Stimulated activated naive CD8-positive, alpha-beta T cell treated with anti-CD3 and anti-CD28 coated beads, Interleukin-15, amount 100 ng/mL, for 72 hours (primary cell): Measurements from ENCODE around the gene ZNF429.
"Not testable (repeated sequence)": the region's sequence is repeated elsewhere in the genome, so short reads cannot be mapped to it uniquely, and the experiment has no call there.

Source experiments
- ATAC-seq: fragments of 150-1000 bp; cut with Tn5 transposase; 2 replicates; pipeline ENCODE4 v1.10.0; 2021; ENCODE audit warnings: mild to moderate bottlenecking, moderate library complexity
- DNase-seq, 2 donors: peaks; one replicate each; pipeline ENCODE4 v3.0.0; 2021 to 2022
- H3K27ac Mint-ChIP-seq, 2 donors: one replicate each; pipeline ENCODE4 v1.8.0; 2022; ENCODE audit warnings: mild to moderate bottlenecking in 2 of 2, mixed read lengths in 2 of 2, moderate library complexity in 2 of 2
- H3K27me3 Mint-ChIP-seq: one replicate; pipeline ENCODE4 v1.8.0; 2022; ENCODE audit warnings: mixed read lengths
- H3K4me1 Mint-ChIP-seq: one replicate; pipeline ENCODE4 v1.8.0; 2022; ENCODE audit warnings: mild to moderate bottlenecking, mixed read lengths
- H3K4me3 Mint-ChIP-seq, 2 donors: one replicate each; pipeline ENCODE4 v1.8.0; 2022; ENCODE audit warnings: mild to moderate bottlenecking in 2 of 2, mixed read lengths in 2 of 2, moderate library complexity in 1 of 2
- H3K9me3 Mint-ChIP-seq, 2 donors: one replicate each; pipeline ENCODE4 v1.8.0; 2022; ENCODE audit warnings: mixed read lengths in 2 of 2

ZNF429 gene

GRCh38 chr19:21593934-21594820, 88.8 kb downstream of the ZNF429 start:
- H3K27ac Mint-ChIP-seq: no peak overlapping the region

GRCh38 chr19:21595185-21595584, 89.8 kb downstream of the ZNF429 start:
- Mint-ChIP-seq H3K4me1 (peaks cover 6% of the 10 kb centered on the region), H3K4me3 (no peak overlapping the region), H3K27ac (no peak overlapping the region), H3K9me3 (no peaks in the 10 kb centered on the region), H3K27me3 (no peaks in the 10 kb centered on the region)
- no peak for ATAC-seq
- no peak for DNase-seq

More at GRCh38 chr19:21593934-21594820, 88.8 kb downstream of the ZNF429 start:
- Mint-ChIP-seq H3K4me3 (no peak overlapping the region), H3K4me1 (peaks cover 6% of the 10 kb centered on the region), H3K9me3 (no peaks in the 10 kb centered on the region), H3K27me3 (no peaks in the 10 kb centered on the region)
- DNase-seq: no peak
- no peak for ATAC-seq

DNA sequence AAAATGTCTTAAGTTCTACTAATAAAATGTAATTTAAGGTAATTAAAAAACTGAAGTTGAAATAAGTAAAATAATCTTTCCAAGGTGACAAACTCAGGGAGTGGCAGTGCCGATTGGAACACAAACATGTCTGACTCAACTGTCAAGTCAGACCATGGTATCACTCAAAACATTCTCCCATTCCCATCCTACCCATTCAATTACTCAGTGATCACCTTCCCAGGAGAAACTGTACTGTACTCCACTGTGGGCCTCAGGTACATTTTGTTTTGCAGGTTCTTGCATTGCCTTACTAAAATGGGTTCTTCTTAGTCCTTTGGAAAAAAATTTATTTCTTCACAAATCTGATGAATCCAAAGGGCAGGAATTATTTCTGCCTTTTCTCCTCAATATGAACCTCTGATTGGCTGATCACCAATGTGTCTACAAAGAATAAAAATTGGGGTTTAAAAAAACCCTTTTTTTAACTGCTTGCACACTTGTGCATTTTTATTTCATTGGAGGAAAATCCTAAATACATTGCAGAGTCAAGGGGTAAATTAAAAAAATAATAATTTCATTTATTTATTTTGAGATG, 96.8 kb downstream of the ZNF429 start:
- DNase-seq (no peak), ATAC-seq (no peak)
- no peaks in the 10 kb centered on the region for H3K9me3 Mint-ChIP-seq
- H3K27ac Mint-ChIP-seq: no peak overlapping the region
- no peak overlapping the region for H3K4me3 Mint-ChIP-seq
- H3K4me1 Mint-ChIP-seq: peaks cover 26% of the 10 kb centered on the region
- H3K27me3 Mint-ChIP-seq: no peaks in the 10 kb centered on the region

GRCh38 chr19:21602659-21603430, 97.4 kb downstream of the ZNF429 start:
- peaks cover 26% of the 10 kb centered on the region for H3K4me1 Mint-ChIP-seq
- not testable (repeated sequence) for H3K27me3 Mint-ChIP-seq, H3K9me3 Mint-ChIP-seq, DNase-seq, ATAC-seq, H3K4me3 Mint-ChIP-seq, H3K27ac Mint-ChIP-seq

- peak overlapping the region; percentile 84 to 94 for H3K4me3 Mint-ChIP-seq
These were observed 98.2 kb downstream of the ZNF429 start for GRCh38 chr19:21603431-21604231.

DNA sequence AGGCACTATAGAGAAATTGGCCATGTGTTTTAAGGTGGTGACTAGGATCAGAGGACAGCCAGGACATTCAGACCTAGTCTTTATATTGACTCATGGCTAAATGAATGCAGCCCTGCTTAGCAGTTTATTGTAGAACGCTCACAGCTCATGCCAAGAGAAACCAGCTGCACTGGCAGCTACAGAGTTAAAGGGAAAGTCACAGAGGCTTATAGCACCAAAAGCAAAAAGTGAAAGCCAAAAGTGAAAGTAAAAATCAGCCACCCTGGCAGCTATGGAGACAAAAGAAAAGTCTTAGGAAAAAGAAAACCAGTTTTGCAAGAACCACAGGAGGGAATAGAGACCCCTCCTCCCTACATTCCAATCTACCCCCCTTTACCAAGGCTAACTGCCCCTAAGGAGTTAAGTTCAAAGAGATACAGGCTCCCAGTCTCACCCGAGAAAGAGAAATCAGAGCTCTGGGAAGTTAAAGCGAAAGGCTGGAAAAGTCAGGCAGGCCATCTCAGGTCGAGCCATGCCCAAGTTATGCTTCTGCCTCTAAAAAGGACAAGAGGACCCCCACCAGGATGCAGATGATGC, 99.0 kb downstream of the ZNF429 start:
- Mint-ChIP-seq H3K9me3 (no peaks in the 10 kb centered on the region), H3K4me1 (peaks cover 26% of the 10 kb centered on the region)
- peak; percentile 71 for ATAC-seq

More at GRCh38 chr19:21603431-21604231, 98.2 kb downstream of the ZNF429 start:
- DNase-seq: no peak
- peak; percentile 43 for ATAC-seq
- H3K9me3 Mint-ChIP-seq: no peaks in the 10 kb centered on the region
- H3K4me1 Mint-ChIP-seq: peaks cover 26% of the 10 kb centered on the region
- H3K27me3 Mint-ChIP-seq: no peaks in the 10 kb centered on the region
- H3K27ac Mint-ChIP-seq: peak overlapping the region in 1 of 2 donors; percentile 97

More for the DNA sequence above, 99.0 kb downstream of the ZNF429 start:
- H3K27me3 Mint-ChIP-seq: no peaks in the 10 kb centered on the region
- H3K4me3 Mint-ChIP-seq: peak overlapping the region; percentile 84 to 94
- H3K27ac Mint-ChIP-seq: peak overlapping the region; percentile 96 to 97
- peak in 1 of 2 donors; percentile 18 for DNase-seq
